Keratinocyte (primary cell): Measurements from ENCODE around the gene ANKRD60. TPM values are rescaled to one million over a fixed set of nuclear protein-coding genes. Genes with fewer than 3 reads are reported as not detected.

Experiments used
- DNase-seq: peaks from one replicate; pipeline ENCODE4 v3.0.0-alpha.2; 2011; ENCODE audit warnings: low read depth, missing footprints, low spot score
- FAIRE-seq: peaks from 2 replicates; lab custom pipeline; 2011; peaks lifted over from hg19 to GRCh38; lab: Jason Lieb, UNC
- H2AFZ ChIP-seq: 2 replicates; pipeline ENCODE4 v1.6.0; 2012; ENCODE audit warnings: low read length, control low read depth, inconsistent platforms; ENCODE audit not compliant: control insufficient read depth
- H3K27ac ChIP-seq: 2 replicates; pipeline ENCODE4 v1.5.1; 2011; ENCODE audit warnings: low read length; ENCODE audit not compliant: control insufficient read depth, insufficient read depth
- H3K27me3 ChIP-seq: 3 replicates; pipeline ENCODE4 v1.6.0; 2011; ENCODE audit warnings: low read length; ENCODE audit not compliant: control insufficient read depth, insufficient read depth; ENCODE audit errors: extremely low read depth
- H3K36me3 ChIP-seq, 2 experiments: 2 replicates in 1 of 2; 3 replicates in 1 of 2; pipeline ENCODE4 v1.5.1; 2011; ENCODE audit warnings: low read length in 2 of 2, mild to moderate bottlenecking in 1 of 2; ENCODE audit not compliant: control insufficient read depth in 2 of 2, insufficient read depth in 2 of 2; ENCODE audit errors: extremely low read depth in 1 of 2
- H3K4me1 ChIP-seq: 3 replicates; pipeline ENCODE4 v1.5.1; 2011; ENCODE audit warnings: low read length; ENCODE audit not compliant: control insufficient read depth, insufficient read depth; ENCODE audit errors: extremely low read depth
- H3K4me2 ChIP-seq: 3 replicates; pipeline ENCODE4 v1.6.0; 2011; ENCODE audit warnings: low read depth, low read length; ENCODE audit not compliant: control insufficient read depth, insufficient read depth; ENCODE audit errors: extremely low read depth
- H3K4me3 ChIP-seq, 3 experiments: fragments of 200-600 bp in 1 of 3; sonication (generic) in 1 of 3; 2 replicates in 2 of 3; 3 replicates in 1 of 3; pipeline ENCODE4 v1.5.1; 2011 to 2016; ENCODE audit warnings: low read length in 3 of 3, mild to moderate bottlenecking in 3 of 3, control low read depth in 2 of 3, inconsistent platforms in 1 of 3, low read depth in 1 of 3, mixed read lengths in 1 of 3, mixed run types in 1 of 3, moderate library complexity in 1 of 3; ENCODE audit not compliant: control insufficient read depth in 2 of 3, insufficient read depth in 2 of 3; ENCODE audit errors: extremely low read depth in 1 of 3
- H3K79me2 ChIP-seq: 2 replicates; pipeline ENCODE4 v1.6.0; 2012; ENCODE audit warnings: low read length; ENCODE audit not compliant: control insufficient read depth, insufficient read depth
- H3K9ac ChIP-seq: 3 replicates; pipeline ENCODE4 v1.6.0; 2011; ENCODE audit warnings: low read length; ENCODE audit not compliant: control insufficient read depth, insufficient read depth; ENCODE audit errors: extremely low read depth
- H3K9me1 ChIP-seq: 3 replicates; pipeline ENCODE4 v1.6.0; 2011; ENCODE audit warnings: low read length; ENCODE audit not compliant: control insufficient read depth, insufficient read depth; ENCODE audit errors: extremely low read depth
- H3K9me3 ChIP-seq: 2 replicates; pipeline ENCODE4 v1.5.1; 2012; ENCODE audit warnings: low read depth, low read length; ENCODE audit not compliant: control insufficient read depth
- H4K20me1 ChIP-seq: 3 replicates; pipeline ENCODE4 v1.6.0; 2011; ENCODE audit warnings: low read length; ENCODE audit not compliant: control insufficient read depth, insufficient read depth; ENCODE audit errors: extremely low read depth
- EZH2 ChIP-seq: IDR thresholded peaks from one replicate; pipeline ENCODE4 v1.6.1; 2012; ENCODE audit warnings: inconsistent platforms, mild to moderate bottlenecking, low read length, moderate library complexity
- dilution Hi-C: fragments of 300-500 bp; cut with MboI; formaldehyde crosslinking; loops from one replicate; pipeline ENCODE4 v1.7.0; 2020; ENCODE audit warnings: low sequenced_read_pairs; ENCODE audit not compliant: extremely low pct_ligation_motif_present
- polyA plus RNA-seq, 5 experiments: library from polyadenylated mRNA; depleted of rRNA in 3 of 5; stranded (reverse) in 3 of 5; stranded (forward) in 1 of 5; unstranded in 1 of 5; fragments of >200 nt; gene quantifications; 1 replicate in 1 of 5; 2 replicates in 3 of 5; 3 replicates in 1 of 5; pipeline versions ENCODE4 v1.2.1 to v1.2.3, GENCODE V29; 2011 to 2012; ENCODE audit warnings: missing spikeins in 2 of 5, low read depth in 1 of 5, low replicate concordance in 1 of 5
- TF ChIP-seq, protein P1 (sequence below), 3 experiments: IDR thresholded peaks in 1 of 3; conservative IDR thresholded peaks in 1 of 3; optimal IDR thresholded peaks in 1 of 3; 2 replicates in 2 of 3; 3 replicates in 1 of 3; pipeline versions ENCODE3 to v1.5.1; 2011; ENCODE audit warnings: low read length in 3 of 3, mild to moderate bottlenecking in 3 of 3, moderate library complexity in 2 of 3, control low read depth in 1 of 3, inconsistent platforms in 1 of 3; ENCODE audit not compliant: insufficient read depth in 2 of 3; ENCODE audit errors: extremely low read depth in 1 of 3

The ANKRD60 gene
- polyA plus RNA-seq, 1 donor (not counting 4 experiments of a cell fraction or from before 2014, with no cell fraction given): not detected

DNA sequence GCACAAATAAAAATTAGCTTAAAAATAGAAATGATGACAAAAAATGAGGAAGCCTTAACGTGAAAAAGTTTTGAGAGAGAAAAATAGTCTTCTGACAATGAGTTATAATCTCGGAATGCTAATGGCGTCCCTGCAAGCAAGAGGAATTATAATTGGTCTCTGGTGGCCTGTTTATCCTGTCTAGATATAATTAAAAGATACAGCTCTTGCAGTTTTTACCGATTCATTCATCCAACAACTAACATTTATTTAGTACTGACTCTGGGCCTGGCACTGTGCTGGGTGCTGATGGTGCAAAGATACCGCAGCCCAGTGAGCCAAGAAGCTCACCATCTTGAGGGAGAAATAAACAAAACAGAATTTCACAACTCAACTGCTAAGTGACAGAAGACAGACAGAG is 31.6 kb upstream of the ANKRD60 start:
- DNase-seq (no peak), FAIRE-seq (no peak)
- Histone ChIP-seq H3K9me1 (no peaks in the 10 kb centered on the region), H3K27me3 (no peaks in the 10 kb centered on the region), H3K27ac (no peak overlapping the region), H2AFZ (no peak overlapping the region), H3K79me2 (no peaks in the 10 kb centered on the region), H3K4me3 (no peak overlapping the region), H4K20me1 (peaks cover 2% of the 10 kb centered on the region), H3K9ac (no peak overlapping the region), H3K4me2 (no peak overlapping the region), H3K9me3 (no peaks in the 10 kb centered on the region), H3K36me3 (peaks cover 11 to 14% of the 10 kb centered on the region in 2 experiments), H3K4me1 (no peaks in the 10 kb centered on the region)
- TF ChIP-seq, protein P1, sequence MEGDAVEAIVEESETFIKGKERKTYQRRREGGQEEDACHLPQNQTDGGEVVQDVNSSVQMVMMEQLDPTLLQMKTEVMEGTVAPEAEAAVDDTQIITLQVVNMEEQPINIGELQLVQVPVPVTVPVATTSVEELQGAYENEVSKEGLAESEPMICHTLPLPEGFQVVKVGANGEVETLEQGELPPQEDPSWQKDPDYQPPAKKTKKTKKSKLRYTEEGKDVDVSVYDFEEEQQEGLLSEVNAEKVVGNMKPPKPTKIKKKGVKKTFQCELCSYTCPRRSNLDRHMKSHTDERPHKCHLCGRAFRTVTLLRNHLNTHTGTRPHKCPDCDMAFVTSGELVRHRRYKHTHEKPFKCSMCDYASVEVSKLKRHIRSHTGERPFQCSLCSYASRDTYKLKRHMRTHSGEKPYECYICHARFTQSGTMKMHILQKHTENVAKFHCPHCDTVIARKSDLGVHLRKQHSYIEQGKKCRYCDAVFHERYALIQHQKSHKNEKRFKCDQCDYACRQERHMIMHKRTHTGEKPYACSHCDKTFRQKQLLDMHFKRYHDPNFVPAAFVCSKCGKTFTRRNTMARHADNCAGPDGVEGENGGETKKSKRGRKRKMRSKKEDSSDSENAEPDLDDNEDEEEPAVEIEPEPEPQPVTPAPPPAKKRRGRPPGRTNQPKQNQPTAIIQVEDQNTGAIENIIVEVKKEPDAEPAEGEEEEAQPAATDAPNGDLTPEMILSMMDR (optimal IDR thresholded peaks at IDR 0.05 in 1 of 3, IDR thresholded peaks at IDR 0.05 in 1 of 3, conservative IDR thresholded peaks at IDR 0.05 in 1 of 3; ENCODE audit: extremely low read depth in 1 of 3, insufficient read depth in 2 of 3, low read length in 3 of 3): no peak
- dilution Hi-C loops: no loop called here

DNA sequence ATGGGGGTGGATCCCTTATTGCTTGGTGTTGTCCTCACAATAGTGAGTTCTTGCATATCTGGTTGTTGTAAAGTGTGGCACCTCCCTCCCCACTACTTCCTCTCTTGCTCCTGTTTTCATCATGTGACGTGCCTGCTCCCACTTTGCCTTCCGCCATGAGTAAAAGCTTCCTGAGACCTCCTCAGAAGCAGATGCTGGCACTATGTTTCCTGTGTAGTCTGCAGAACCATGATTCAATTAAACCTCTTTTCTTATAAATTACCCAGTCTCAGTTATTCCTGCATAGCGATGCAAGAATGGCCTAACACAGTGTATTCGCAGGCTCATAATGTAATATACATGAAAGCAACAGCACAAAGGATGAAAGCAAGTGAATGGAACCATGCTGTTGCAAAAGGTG is 28.4 kb upstream of the ANKRD60 start:
- H3K9me3 ChIP-seq: no peaks in the 10 kb centered on the region
- H2AFZ ChIP-seq: no peak overlapping the region
- dilution Hi-C loops: no loop called here
- TF ChIP-seq, protein P1 (optimal IDR thresholded peaks at IDR 0.05 in 1 of 3, IDR thresholded peaks at IDR 0.05 in 1 of 3, conservative IDR thresholded peaks at IDR 0.05 in 1 of 3; ENCODE audit: extremely low read depth in 1 of 3, insufficient read depth in 2 of 3, low read length in 3 of 3): no peak
- TF ChIP-seq EZH2: no peak
- DNase-seq: no peak
- H4K20me1 ChIP-seq: peaks cover 2% of the 10 kb centered on the region
- no peaks in the 10 kb centered on the region for H3K27me3 ChIP-seq
- no peak overlapping the region for H3K4me3 ChIP-seq
- FAIRE-seq: no peak
- H3K4me1 ChIP-seq: peaks cover 8% of the 10 kb centered on the region
- no peak overlapping the region for H3K27ac ChIP-seq
- peaks cover 2% of the 10 kb centered on the region for H3K79me2 ChIP-seq
- no peak overlapping the region for H3K9ac ChIP-seq
- no peaks in the 10 kb centered on the region for H3K9me1 ChIP-seq
- H3K36me3 ChIP-seq: peaks cover 1 to 7% of the 10 kb centered on the region in 2 experiments
- no peak overlapping the region for H3K4me2 ChIP-seq
